Cardiac muscle cell (in vitro differentiated cells and primary cell): ENCODE results near the gene FTO. TPM values are rescaled to one million over a fixed set of nuclear protein-coding genes. Genes with fewer than 3 reads are reported as not detected.
"Not testable (repeated sequence)": the region's sequence is repeated elsewhere in the genome, so short reads cannot be mapped to it uniquely, and the experiment has no call there.

Experiments
- DNase-seq, 2 donors: peaks; one replicate each; pipeline versions ENCODE4 v3.0.0 to v3.0.0-alpha.2; 2010 to 2017; ENCODE audit warnings: low read depth in 1 of 2, low spot score in 1 of 2
- H3K27ac ChIP-seq: fragments of 200-600 bp; sonication (generic); 2 replicates; pipeline ENCODE4 v1.5.1; 2016
- H3K27me3 ChIP-seq: fragments of 200-600 bp; sonication (generic); 2 replicates; pipeline ENCODE4 v1.6.0; 2016; ENCODE audit warnings: control low read depth
- H3K36me3 ChIP-seq: fragments of 200-600 bp; sonication (generic); 2 replicates; pipeline ENCODE4 v1.5.1; 2016; ENCODE audit warnings: control low read depth
- H3K4me1 ChIP-seq: fragments of 200-600 bp; sonication (generic); 2 replicates; pipeline ENCODE4 v1.8.1; 2017; ENCODE audit warnings: low read depth, mild to moderate bottlenecking, mixed run types
- H3K4me3 ChIP-seq: fragments of 200-600 bp; sonication (generic); 2 replicates; pipeline ENCODE4 v1.5.1; 2016; ENCODE audit warnings: mild to moderate bottlenecking
- H3K9me3 ChIP-seq: fragments of 200-600 bp; sonication (generic); 2 replicates; pipeline ENCODE4 v1.5.1; 2017; ENCODE audit warnings: low read depth, mild to moderate bottlenecking, control low read depth
- polyA plus RNA-seq: library from polyadenylated mRNA; unstranded; fragments of >200 nt; fragmentation: Nextera tagmentation; extraction: Ambion mirVana; gene quantifications from 2 replicates; pipeline ENCODE4 v1.2.1, GENCODE V29; 2016
- total RNA-seq: library from RNA; depleted of rRNA; stranded (reverse); fragments of >200 nt; gene quantifications from 2 replicates; pipeline ENCODE4 v1.2.3, GENCODE V29; 2016
- TF ChIP-seq, protein P1 (sequence below): IDR thresholded peaks from 2 replicates; pipeline ENCODE4 v1.5.1; 2012; ENCODE audit warnings: low read depth, mild to moderate bottlenecking, low read length

Gene FTO
- total and polyA plus RNA-seq, 2 experiments from 2014 or later = 77.7 to 93.8 TPM

DNA sequence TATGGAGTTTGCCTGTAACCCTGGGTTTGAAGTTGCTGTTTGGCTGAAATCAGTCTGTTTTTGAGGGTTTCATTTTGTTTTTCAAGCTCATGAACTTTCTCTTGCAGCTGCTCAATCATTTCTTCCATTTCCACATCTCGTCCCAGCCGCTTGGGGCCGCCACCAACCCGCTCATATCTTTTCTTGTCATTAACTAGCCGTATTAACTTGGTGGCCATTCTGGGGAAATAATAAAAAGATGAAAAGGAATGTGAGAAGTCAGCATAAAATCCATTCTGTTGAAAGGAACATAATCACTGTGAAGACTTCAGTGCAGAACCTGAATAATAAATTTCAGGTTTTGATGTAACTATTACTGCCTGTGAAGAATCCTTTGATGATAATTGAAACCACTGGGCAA, 11.8 kb upstream of the FTO start:
- H3K27me3 ChIP-seq = no peaks in the 10 kb centered on the region
- H3K9me3 ChIP-seq = no peaks in the 10 kb centered on the region
- H3K36me3 ChIP-seq = peaks cover 3% of the 10 kb centered on the region
- H3K27ac ChIP-seq = no peak overlapping the region
- peak; percentile 46 to 49 for DNase-seq
- TF ChIP-seq, protein P1, sequence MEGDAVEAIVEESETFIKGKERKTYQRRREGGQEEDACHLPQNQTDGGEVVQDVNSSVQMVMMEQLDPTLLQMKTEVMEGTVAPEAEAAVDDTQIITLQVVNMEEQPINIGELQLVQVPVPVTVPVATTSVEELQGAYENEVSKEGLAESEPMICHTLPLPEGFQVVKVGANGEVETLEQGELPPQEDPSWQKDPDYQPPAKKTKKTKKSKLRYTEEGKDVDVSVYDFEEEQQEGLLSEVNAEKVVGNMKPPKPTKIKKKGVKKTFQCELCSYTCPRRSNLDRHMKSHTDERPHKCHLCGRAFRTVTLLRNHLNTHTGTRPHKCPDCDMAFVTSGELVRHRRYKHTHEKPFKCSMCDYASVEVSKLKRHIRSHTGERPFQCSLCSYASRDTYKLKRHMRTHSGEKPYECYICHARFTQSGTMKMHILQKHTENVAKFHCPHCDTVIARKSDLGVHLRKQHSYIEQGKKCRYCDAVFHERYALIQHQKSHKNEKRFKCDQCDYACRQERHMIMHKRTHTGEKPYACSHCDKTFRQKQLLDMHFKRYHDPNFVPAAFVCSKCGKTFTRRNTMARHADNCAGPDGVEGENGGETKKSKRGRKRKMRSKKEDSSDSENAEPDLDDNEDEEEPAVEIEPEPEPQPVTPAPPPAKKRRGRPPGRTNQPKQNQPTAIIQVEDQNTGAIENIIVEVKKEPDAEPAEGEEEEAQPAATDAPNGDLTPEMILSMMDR = peak; percentile 48
- no peaks in the 10 kb centered on the region for H3K4me1 ChIP-seq
- no peak overlapping the region for H3K4me3 ChIP-seq

DNA sequence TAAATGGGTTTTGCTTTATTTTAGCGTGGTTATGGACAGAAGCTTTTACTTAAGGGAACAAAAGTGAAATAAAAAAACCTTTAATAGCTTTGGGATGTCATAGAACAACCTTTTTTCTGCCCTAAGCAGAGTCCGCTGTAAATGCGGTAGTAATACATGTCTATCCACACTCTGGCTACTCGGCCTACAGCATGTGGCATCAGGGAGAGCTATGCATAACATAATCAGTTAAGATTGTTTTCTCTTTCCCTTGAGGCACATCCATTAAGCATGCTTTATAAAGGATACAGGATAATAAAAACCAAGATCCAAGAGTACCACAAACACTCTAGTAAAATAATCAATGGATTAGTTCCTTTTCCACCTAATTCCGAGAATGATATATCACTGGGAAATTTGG, 10.6 kb upstream of the FTO start:
- H3K27me3 ChIP-seq = no peaks in the 10 kb centered on the region
- no peaks in the 10 kb centered on the region for H3K9me3 ChIP-seq
- TF ChIP-seq, protein P1 = no peak
- H3K27ac ChIP-seq = no peak overlapping the region
- no peaks in the 10 kb centered on the region for H3K4me1 ChIP-seq
- no peak overlapping the region for H3K4me3 ChIP-seq
- DNase-seq = no peak
- no peaks in the 10 kb centered on the region for H3K36me3 ChIP-seq

DNA sequence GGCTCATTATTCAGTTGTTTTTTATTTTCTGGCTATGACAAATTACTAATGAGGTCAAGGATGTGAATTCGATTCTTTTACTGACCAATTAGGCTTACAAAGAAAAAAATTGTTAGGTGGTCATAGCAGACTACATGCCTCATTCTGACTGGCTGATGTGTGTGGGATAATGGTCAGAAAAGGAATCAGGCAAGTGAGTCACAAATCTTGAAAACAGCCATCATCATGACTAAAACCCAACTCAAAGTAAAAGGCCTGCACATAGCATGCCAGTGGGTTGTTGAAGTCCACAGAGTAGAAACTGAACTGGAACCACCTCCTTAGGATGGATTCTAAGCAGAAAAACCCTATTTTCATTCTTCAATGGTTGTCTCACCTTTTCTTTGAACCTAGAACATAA, 8.9 kb upstream of the FTO start:
- Histone ChIP-seq H3K4me1 (no peaks in the 10 kb centered on the region), H3K9me3 (no peaks in the 10 kb centered on the region), H3K27me3 (no peaks in the 10 kb centered on the region), H3K27ac (no peak overlapping the region), H3K36me3 (no peaks in the 10 kb centered on the region), H3K4me3 (no peak overlapping the region)
- TF ChIP-seq, protein P1 = no peak
- no peak for DNase-seq

DNA sequence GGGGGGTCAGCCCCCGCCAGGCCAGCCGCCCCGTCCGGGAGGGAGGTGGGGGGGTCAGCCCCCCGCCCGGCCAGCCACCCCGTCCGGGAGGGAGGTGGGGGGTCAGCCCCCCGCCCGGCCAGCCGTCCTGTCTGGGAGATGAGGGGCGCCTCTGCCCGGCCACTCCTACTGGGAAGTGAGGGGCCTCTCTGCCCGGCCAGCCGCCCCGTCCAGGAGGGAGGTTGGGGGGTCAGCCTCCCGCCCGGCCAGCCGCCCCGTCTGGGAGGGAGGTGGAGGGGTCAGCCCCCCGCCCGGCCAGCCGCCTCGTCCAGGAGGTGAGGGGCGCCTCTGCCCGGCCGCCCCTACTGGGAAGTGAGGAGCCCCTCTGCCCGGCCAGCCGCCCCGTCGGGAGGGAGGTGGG, 5.7 kb upstream of the FTO start:
- H3K36me3 ChIP-seq, H3K27ac ChIP-seq, H3K9me3 ChIP-seq, H3K4me1 ChIP-seq, H3K27me3 ChIP-seq, DNase-seq, H3K4me3 ChIP-seq: not testable (repeated sequence)

DNA sequence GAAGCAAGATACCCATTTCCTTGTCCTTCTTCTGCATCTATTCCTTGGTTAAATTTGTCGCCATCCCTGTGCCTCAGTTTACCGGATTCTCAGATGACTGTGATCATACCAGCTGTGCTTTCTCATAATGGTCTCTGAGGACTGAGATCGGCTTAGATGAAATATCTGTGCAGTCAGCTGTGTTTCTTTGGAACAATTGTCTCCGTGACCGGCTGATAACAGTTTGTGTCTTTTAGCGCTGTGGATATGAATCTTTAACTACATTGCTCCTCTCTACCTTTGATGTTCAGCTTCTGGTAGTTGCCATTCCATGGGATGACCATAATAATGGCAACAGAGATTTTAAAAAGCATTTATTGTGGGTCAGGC, 473 bp downstream of the FTO start:
- Histone ChIP-seq H3K4me3 (peak overlapping the region; percentile 54), H3K36me3 (no peaks in the 10 kb centered on the region), H3K4me1 (peaks cover 7% of the 10 kb centered on the region), H3K9me3 (no peaks in the 10 kb centered on the region), H3K27me3 (no peaks in the 10 kb centered on the region), H3K27ac (no peak overlapping the region)
- TF ChIP-seq, protein P1 = no peak
- DNase-seq = no peak

DNA sequence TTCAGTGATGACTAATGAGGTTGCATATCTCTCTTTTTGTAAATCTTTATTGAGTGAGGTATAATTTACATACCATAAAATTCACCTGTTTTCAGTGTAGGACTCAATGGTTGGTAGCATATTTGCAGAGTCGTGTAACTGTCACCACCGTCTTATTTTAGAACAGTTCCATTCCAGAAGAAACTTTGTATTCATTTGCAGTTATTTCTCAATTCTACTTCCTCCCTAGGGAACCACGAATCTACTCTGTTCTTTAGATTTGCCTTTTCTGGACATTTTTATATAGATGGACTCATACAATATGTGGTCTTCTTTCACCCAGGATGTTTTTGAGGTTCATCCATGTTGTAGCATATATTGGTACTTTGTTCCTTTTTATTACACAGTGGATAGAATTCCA, 3.7 kb downstream of the FTO start:
- Histone ChIP-seq H3K4me1 (peaks cover 18% of the 10 kb centered on the region), H3K27ac (no peak overlapping the region), H3K9me3 (no peaks in the 10 kb centered on the region), H3K36me3 (no peaks in the 10 kb centered on the region), H3K27me3 (no peaks in the 10 kb centered on the region), H3K4me3 (no peak overlapping the region)
- DNase-seq = peak in 1 of 2 donors; percentile 29
- TF ChIP-seq, protein P1 = no peak
